ENCODE measurements around the gene EIF4B. TPM values are rescaled to one million over a fixed set of nuclear protein-coding genes. Genes with fewer than 3 reads are reported as not detected.
A peak's percentile ranks its signal among the peaks of the same experiment; 100 is the strongest.

The EIF4B gene
- total and polyA plus RNA-seq, 2 experiments from 2014 or later, result 74.8 to 501 TPM

- no peaks in the 10 kb centered on the region for H3K9me2 ChIP-seq (ENCODE audit: insufficient read depth)
- H3K27ac ChIP-seq, result no peak overlapping the region
- 75 to 80% methylated on average over 2 of the region's 2 CpGs for WGBS, 2 experiments (ENCODE audit: low coverage in 1 of 2, low lambda C conversion rate in 2 of 2, missing lambda C conversion rate in 2 of 2)
- TF ChIP-seq EZH2phosphoT487 (IDR thresholded peaks at IDR 0.05; ENCODE audit: insufficient read depth, low read depth) (no peak), EZH2 (IDR thresholded peaks at IDR 0.05; ENCODE audit: insufficient read depth, poor library complexity, severe bottlenecking) (no peak)
- H3K27me3 ChIP-seq (replicated peaks; ENCODE audit: insufficient read depth), result no peaks in the 10 kb centered on the region
- H3F3A ChIP-seq (ENCODE audit: insufficient read depth), result no peaks in the 10 kb centered on the region
- H3K36me3 ChIP-seq (ENCODE audit: low read depth), result peaks cover 4% of the 10 kb centered on the region; the same call in 1 of the 2 replicates
- H3K4me2 ChIP-seq (ENCODE audit: unreplicated experiment), result no peak overlapping the region
- in situ Hi-C loops (cut with MboI), result no loop called here
- peaks cover 37% of the 10 kb centered on the region for H3K4me1 ChIP-seq (ENCODE audit: insufficient read depth)
- H3K9ac ChIP-seq, result peak overlapping the region; percentile 26; the same call in 1 of the 2 replicates
- H3K79me2 ChIP-seq (ENCODE audit: insufficient read depth), result peaks cover 97% of the 10 kb centered on the region
- DNase-seq, result no peak
- H3K9me3 ChIP-seq (ENCODE audit: low read depth), result no peaks in the 10 kb centered on the region
- no peak overlapping the region for H3K4me3 ChIP-seq
- H4K20me1 ChIP-seq (ENCODE audit: insufficient read depth), result peaks cover 16% of the 10 kb centered on the region
- no peak overlapping the region for H2AFZ ChIP-seq
Observed at GRCh38 chr12:53010955-53011354, 4.7 kb downstream of the EIF4B start.

GRCh38 chr12:53011889-53012288 is 5.6 kb downstream of the EIF4B start:
- no peaks in the 10 kb centered on the region for H3F3A ChIP-seq (ENCODE audit: insufficient read depth)
- no peaks in the 10 kb centered on the region for H3K27me3 ChIP-seq (replicated peaks; ENCODE audit: insufficient read depth)
- H3K9me2 ChIP-seq (ENCODE audit: insufficient read depth), result no peaks in the 10 kb centered on the region
- no peaks in the 10 kb centered on the region for H3K9me3 ChIP-seq (ENCODE audit: low read depth)
- no peak for TF ChIP-seq EZH2phosphoT487 (IDR thresholded peaks at IDR 0.05; ENCODE audit: insufficient read depth, low read depth)
- no peak for TF ChIP-seq EZH2 (IDR thresholded peaks at IDR 0.05; ENCODE audit: insufficient read depth, poor library complexity, severe bottlenecking)
- no peak overlapping the region for H3K4me2 ChIP-seq (ENCODE audit: unreplicated experiment)
- H3K4me1 ChIP-seq (ENCODE audit: insufficient read depth), result peaks cover 47% of the 10 kb centered on the region
- in situ Hi-C loops (cut with MboI), result no loop called here
- no peak overlapping the region for H2AFZ ChIP-seq
- peaks cover 100% of the 10 kb centered on the region for H3K79me2 ChIP-seq (ENCODE audit: insufficient read depth)
- 84 to 94% methylated on average over 3 of the region's 3 CpGs for WGBS, 2 experiments (ENCODE audit: low coverage in 1 of 2, low lambda C conversion rate in 2 of 2, missing lambda C conversion rate in 2 of 2)
- H3K4me3 ChIP-seq, result no peak overlapping the region
- H3K27ac ChIP-seq, result 0 out of 2 replicates have a peak overlapping the region, but pooled peaks have one; percentile 3
- H3K9ac ChIP-seq, result peak overlapping the region; percentile 26; the same call in 1 of the 2 replicates
- peaks cover 12% of the 10 kb centered on the region; the same call in 1 of the 2 replicates for H3K36me3 ChIP-seq (ENCODE audit: low read depth)
- H4K20me1 ChIP-seq (ENCODE audit: insufficient read depth), result peaks cover 16% of the 10 kb centered on the region
- no peak for DNase-seq

GRCh38 chr12:53012928-53013327 is 6.7 kb downstream of the EIF4B start:
- Histone ChIP-seq H4K20me1 (ENCODE audit: insufficient read depth) (peaks cover 7% of the 10 kb centered on the region; the same call in 1 of the 2 replicates), H3K9ac (no peak overlapping the region), H3K4me3 (no peak overlapping the region), H3K9me2 (ENCODE audit: insufficient read depth) (no peaks in the 10 kb centered on the region), H3K36me3 (ENCODE audit: low read depth) (peaks cover 22% of the 10 kb centered on the region; the same call in 1 of the 2 replicates), H2AFZ (no peak overlapping the region), H3K4me2 (ENCODE audit: unreplicated experiment) (no peak overlapping the region), H3K27ac (no peak overlapping the region), H3K27me3 (replicated peaks; ENCODE audit: insufficient read depth) (no peaks in the 10 kb centered on the region), H3K79me2 (ENCODE audit: insufficient read depth) (peaks cover 100% of the 10 kb centered on the region), H3K4me1 (ENCODE audit: insufficient read depth) (peaks cover 42% of the 10 kb centered on the region), H3F3A (ENCODE audit: insufficient read depth) (0 out of 2 replicates have a peak, but pooled peaks cover 6% of the 10 kb centered on the region), H3K9me3 (ENCODE audit: low read depth) (no peaks in the 10 kb centered on the region)
- no peak for DNase-seq
- 84 to 89% methylated on average over 3 of the region's 3 CpGs for WGBS, 2 experiments (ENCODE audit: low coverage in 1 of 2, low lambda C conversion rate in 2 of 2, missing lambda C conversion rate in 2 of 2)
- in situ Hi-C loops (cut with MboI), result no loop called here
- no peak for TF ChIP-seq EZH2 (IDR thresholded peaks at IDR 0.05; ENCODE audit: insufficient read depth, poor library complexity, severe bottlenecking)
- no peak for TF ChIP-seq EZH2phosphoT487 (IDR thresholded peaks at IDR 0.05; ENCODE audit: insufficient read depth, low read depth)

GRCh38 chr12:53014709-53015108 is 8.5 kb downstream of the EIF4B start:
- peaks cover 10% of the 10 kb centered on the region; the same call in 1 of the 2 replicates for H3F3A ChIP-seq (ENCODE audit: insufficient read depth)
- no peak overlapping the region for H3K9ac ChIP-seq
- no peaks in the 10 kb centered on the region for H3K9me2 ChIP-seq (ENCODE audit: insufficient read depth)
- H3K27ac ChIP-seq, result no peak overlapping the region
- H3K36me3 ChIP-seq (ENCODE audit: low read depth), result peaks cover 37% of the 10 kb centered on the region
- no peak overlapping the region for H3K4me2 ChIP-seq (ENCODE audit: unreplicated experiment)
- 75 to 82% methylated on average over 2 of the region's 2 CpGs for WGBS, 2 experiments (ENCODE audit: low coverage in 1 of 2, low lambda C conversion rate in 2 of 2, missing lambda C conversion rate in 2 of 2)
- no peak overlapping the region for H3K4me3 ChIP-seq
- H3K27me3 ChIP-seq (replicated peaks; ENCODE audit: insufficient read depth), result no peaks in the 10 kb centered on the region
- no peaks in the 10 kb centered on the region for H3K9me3 ChIP-seq (ENCODE audit: low read depth)
- H4K20me1 ChIP-seq (ENCODE audit: insufficient read depth), result peaks cover 7% of the 10 kb centered on the region; the same call in 1 of the 2 replicates
- peaks cover 97% of the 10 kb centered on the region for H3K79me2 ChIP-seq (ENCODE audit: insufficient read depth)
- DNase-seq, result no peak
- no peak overlapping the region for H2AFZ ChIP-seq
- peaks cover 25% of the 10 kb centered on the region for H3K4me1 ChIP-seq (ENCODE audit: insufficient read depth)
- in situ Hi-C loops (cut with MboI), result no loop called here
- TF ChIP-seq EZH2 (IDR thresholded peaks at IDR 0.05; ENCODE audit: insufficient read depth, poor library complexity, severe bottlenecking) (no peak), EZH2phosphoT487 (IDR thresholded peaks at IDR 0.05; ENCODE audit: insufficient read depth, low read depth) (no peak)
